GM20000 (cell line): ENCODE measurements around the gene XRN1.
"Not testable (repeated sequence)": the region's sequence is repeated elsewhere in the genome, so short reads cannot be mapped to it uniquely, and the experiment has no call there.

Experiments used
- DNase-seq: peaks from one replicate; pipeline ENCODE4 v3.0.0; 2012; ENCODE audit warnings: low spot score
- CTCF ChIP-seq: IDR thresholded peaks from 2 replicates; pipeline ENCODE4 v1.5.1; 2012; ENCODE audit warnings: mild to moderate bottlenecking, control low read depth; ENCODE audit errors: extremely low read depth, missing control alignments

Gene XRN1

GRCh38 chr3:142433110-142433509 lies 14.7 kb downstream of the XRN1 start:
- DNase-seq, result no peak
- no peak for TF ChIP-seq CTCF

GRCh38 chr3:142429582-142429981 lies 18.3 kb downstream of the XRN1 start:
- no peak for TF ChIP-seq CTCF
- no peak for DNase-seq

- no peak for TF ChIP-seq CTCF
- no peak for DNase-seq
Observed at GRCh38 chr3:142424754-142425153, 23.1 kb downstream of the XRN1 start.

GRCh38 chr3:142418926-142419592 lies 28.8 kb downstream of the XRN1 start:
- no peak for DNase-seq
- TF ChIP-seq CTCF, result no peak

- no peak for DNase-seq
- no peak for TF ChIP-seq CTCF
Observed at GRCh38 chr3:142417302-142417701, 30.5 kb downstream of the XRN1 start.

GRCh38 chr3:142400537-142400936 lies 47.3 kb downstream of the XRN1 start:
- not testable (repeated sequence) for DNase-seq

- DNase-seq, result no peak
- no peak for TF ChIP-seq CTCF
Observed at GRCh38 chr3:142394921-142395622, 52.8 kb downstream of the XRN1 start.

GRCh38 chr3:142385078-142385477 lies 62.8 kb downstream of the XRN1 start:
- TF ChIP-seq CTCF, result no peak
- no peak for DNase-seq
